OCI-LY7 (cell line): ENCODE results near the gene ABCD1. TPM values are rescaled to one million over a fixed set of nuclear protein-coding genes. Genes with fewer than 3 reads are reported as not detected.

Experiments used
- BruUV-seq: library from RNA; stranded (reverse); fragments of 400-500 nt; replicated peaks from 2 replicates; lab custom pipeline; 2021; lab: Mats Ljungman, UMichigan
- CTCF ChIA-PET: fragments of 300-600 bp; sonication (Branson Sonifier 250); formaldehyde crosslinking; loops from one replicate; lab custom pipeline; 2022; ENCODE audit warnings: antibody characterized with exemption; ENCODE audit not compliant: unreplicated experiment; lab: Charles Lee
- POLR2A ChIA-PET: fragments of 300-600 bp; sonication (Branson Sonifier 250); formaldehyde crosslinking; loops from one replicate; lab custom pipeline; 2022; ENCODE audit warnings: antibody characterized with exemption; lab: Charles Lee
- DNase-seq: peaks from one replicate; pipeline ENCODE4 v3.0.0-alpha.2; 2015; ENCODE audit warnings: low spot score
- H2AFZ ChIP-seq: fragments of 200-600 bp; sonication (generic), shearing (Covaris generic); 2 replicates; pipeline ENCODE4 v1.6.1; 2014; ENCODE audit warnings: mild to moderate bottlenecking, antibody characterized with exemption, low read length, moderate library complexity
- H3K27ac ChIP-seq: fragments of 200-600 bp; sonication (generic); 2 replicates; pipeline ENCODE4 v1.5.1; 2014; ENCODE audit warnings: mixed run types, low read depth, mild to moderate bottlenecking, moderate library complexity, low read length, inconsistent platforms; ENCODE audit not compliant: poor library complexity, severe bottlenecking
- H3K36me3 ChIP-seq: fragments of 200-600 bp; sonication (generic); 2 replicates; pipeline ENCODE4 v1.6.1; 2014; ENCODE audit warnings: mild to moderate bottlenecking, antibody characterized with exemption, low read length, moderate library complexity, mixed read lengths; ENCODE audit not compliant: insufficient read depth
- H3K4me1 ChIP-seq: fragments of 200-600 bp; sonication (generic); 2 replicates; pipeline ENCODE4 v1.5.1; 2014; ENCODE audit warnings: mild to moderate bottlenecking, low read length; ENCODE audit not compliant: insufficient read depth, poor library complexity, severe bottlenecking
- H3K4me2 ChIP-seq: fragments of 200-600 bp; sonication (generic); 2 replicates; pipeline ENCODE4 v1.6.1; 2014; ENCODE audit warnings: mild to moderate bottlenecking, low read length
- H3K4me3 ChIP-seq: fragments of 200-600 bp; sonication (generic); 2 replicates; pipeline ENCODE4 v1.5.1; 2014; ENCODE audit warnings: mild to moderate bottlenecking, low read depth, low read length; ENCODE audit not compliant: poor library complexity, severe bottlenecking
- H3K79me2 ChIP-seq: fragments of 200-600 bp; sonication (generic); 2 replicates; pipeline ENCODE4 v1.6.1; 2016; ENCODE audit warnings: low read depth, mild to moderate bottlenecking, low read length, moderate library complexity, mixed read lengths; ENCODE audit not compliant: insufficient read depth
- H3K9me2 ChIP-seq: fragments of 200-600 bp; sonication (generic); 2 replicates; pipeline ENCODE4 v1.6.1; 2016; ENCODE audit warnings: mild to moderate bottlenecking, low read length, mixed read lengths; ENCODE audit not compliant: insufficient read depth
- H3K9me3 ChIP-seq: fragments of 200-600 bp; sonication (generic); 2 replicates; pipeline ENCODE4 v1.6.1; 2014; ENCODE audit warnings: mild to moderate bottlenecking, mixed run types, low read length, mixed read lengths
- H4K20me1 ChIP-seq: fragments of 200-600 bp; sonication (generic); 2 replicates; pipeline ENCODE4 v1.6.1; 2014; ENCODE audit warnings: mild to moderate bottlenecking, antibody characterized with exemption, low read length, moderate library complexity, mixed read lengths; ENCODE audit not compliant: insufficient read depth
- EZH2phosphoT487 ChIP-seq: fragments of 200-600 bp; sonication (generic); IDR thresholded peaks from 2 replicates; pipeline ENCODE4 v1.6.1; 2018; ENCODE audit warnings: low read depth, borderline replicate concordance, mild to moderate bottlenecking, mixed run types, antibody characterized with exemption, low read length, moderate library complexity, mixed read lengths
- intact Hi-C: fragments of 100-400 bp; cut with micrococcal nuclease; formaldehyde crosslinking; loops from one replicate; pipeline ENCODE4 v1.10.0; 2022; ENCODE audit not compliant: unreplicated experiment
- total RNA-seq, 2 experiments: library from RNA; depleted of rRNA in 1 of 2; stranded (reverse); fragments of >200 nt in 1 of 2; shearing (Covaris generic) in 1 of 2; gene quantifications; 2 replicates each; pipeline ENCODE4 v1.2.3, GENCODE V29; 2014 to 2022
- TF ChIP-seq, protein P1 (sequence below): fragments of 200-600 bp; sonication (generic); conservative IDR thresholded peaks from 2 replicates; pipeline ENCODE4 v1.5.1; 2014; ENCODE audit warnings: mild to moderate bottlenecking, antibody characterized with exemption, low read length, moderate library complexity, mixed read lengths

Gene ABCD1
- total RNA-seq, 2 experiments from 2014 or later: 6.9 to 8.8 TPM

DNA sequence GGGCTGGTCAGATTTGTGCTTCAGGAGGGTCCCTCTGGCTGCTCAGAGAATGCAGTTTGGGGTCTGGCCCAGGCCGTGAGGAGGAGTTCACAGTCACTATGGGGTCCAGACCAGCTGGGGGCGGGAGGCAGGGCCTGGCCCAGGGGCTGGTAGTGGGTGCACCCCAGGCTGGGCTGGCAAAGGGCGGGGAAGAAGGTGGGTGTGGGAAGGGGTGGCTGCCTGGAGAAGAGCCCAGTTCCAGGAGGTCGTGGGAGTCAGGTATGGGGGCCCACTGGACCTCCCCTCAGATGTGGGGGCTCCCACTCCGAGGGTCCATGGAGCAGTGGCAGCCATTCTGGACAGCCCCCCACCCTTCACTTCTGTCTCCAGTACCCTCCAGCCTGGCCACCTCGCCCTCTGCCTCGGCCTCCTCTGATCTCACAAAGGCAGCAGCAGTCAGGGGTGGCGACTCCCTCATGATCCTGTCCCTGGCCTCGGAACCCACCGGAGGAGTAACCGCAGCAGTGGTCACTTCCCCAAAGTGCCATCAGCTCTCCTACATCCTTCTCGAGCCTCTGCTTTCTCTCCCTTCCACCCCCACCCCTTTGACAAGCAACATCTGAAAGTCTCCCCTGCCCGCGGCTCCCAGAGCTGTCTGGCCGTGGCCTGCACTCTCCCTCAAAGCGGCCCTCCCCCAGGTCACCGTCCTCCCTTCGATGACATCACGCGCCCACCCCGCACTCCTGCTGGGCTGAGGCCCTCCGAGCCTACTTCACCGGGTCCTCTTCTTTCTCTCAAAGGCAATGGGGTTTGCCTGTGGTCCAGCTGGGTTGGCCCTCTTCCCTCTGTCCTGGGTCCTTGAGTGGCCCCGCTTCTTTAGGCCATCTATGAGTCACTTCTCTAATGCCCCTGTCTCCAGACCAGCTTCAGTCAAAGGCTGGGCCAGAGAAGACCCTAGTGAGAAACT, 38.6 kb upstream of the ABCD1 start:
- Histone ChIP-seq H2AFZ (no peak overlapping the region), H3K4me3 (no peak overlapping the region), H4K20me1 (no peaks in the 10 kb centered on the region), H3K27ac (no peak overlapping the region), H3K9me2 (no peaks in the 10 kb centered on the region), H3K4me2 (no peak overlapping the region), H3K79me2 (no peaks in the 10 kb centered on the region), H3K4me1 (no peaks in the 10 kb centered on the region), H3K9me3 (no peaks in the 10 kb centered on the region), H3K36me3 (no peaks in the 10 kb centered on the region)
- intact Hi-C loops: loop anchor here (10.0 kb wide), 1 partner anchor 79 kb away; the partner anchor contains the start of gene PLXNB3
- ChIA-PET CTCF (interaction anchor here (0.6 kb wide), 1 partner anchor 97 kb away, joined by 3 read pairs; no protein-coding TSS in a partner anchor), POLR2A (no interaction called here)
- no peak for DNase-seq
- no TSS peak for BruUV-seq
- TF ChIP-seq, protein P1, sequence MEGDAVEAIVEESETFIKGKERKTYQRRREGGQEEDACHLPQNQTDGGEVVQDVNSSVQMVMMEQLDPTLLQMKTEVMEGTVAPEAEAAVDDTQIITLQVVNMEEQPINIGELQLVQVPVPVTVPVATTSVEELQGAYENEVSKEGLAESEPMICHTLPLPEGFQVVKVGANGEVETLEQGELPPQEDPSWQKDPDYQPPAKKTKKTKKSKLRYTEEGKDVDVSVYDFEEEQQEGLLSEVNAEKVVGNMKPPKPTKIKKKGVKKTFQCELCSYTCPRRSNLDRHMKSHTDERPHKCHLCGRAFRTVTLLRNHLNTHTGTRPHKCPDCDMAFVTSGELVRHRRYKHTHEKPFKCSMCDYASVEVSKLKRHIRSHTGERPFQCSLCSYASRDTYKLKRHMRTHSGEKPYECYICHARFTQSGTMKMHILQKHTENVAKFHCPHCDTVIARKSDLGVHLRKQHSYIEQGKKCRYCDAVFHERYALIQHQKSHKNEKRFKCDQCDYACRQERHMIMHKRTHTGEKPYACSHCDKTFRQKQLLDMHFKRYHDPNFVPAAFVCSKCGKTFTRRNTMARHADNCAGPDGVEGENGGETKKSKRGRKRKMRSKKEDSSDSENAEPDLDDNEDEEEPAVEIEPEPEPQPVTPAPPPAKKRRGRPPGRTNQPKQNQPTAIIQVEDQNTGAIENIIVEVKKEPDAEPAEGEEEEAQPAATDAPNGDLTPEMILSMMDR: no peak
- no peak for TF ChIP-seq EZH2phosphoT487

GRCh38 chrX:153686711-153687110, 37.9 kb upstream of the ABCD1 start:
- POLR2A ChIA-PET: no interaction called here

More at GRCh38 chrX:153686711-153687110, 37.9 kb upstream of the ABCD1 start:
- TF ChIP-seq, protein P1: no peak
- TF ChIP-seq EZH2phosphoT487: no peak
- Histone ChIP-seq H4K20me1 (no peaks in the 10 kb centered on the region), H3K4me1 (no peaks in the 10 kb centered on the region), H2AFZ (no peak overlapping the region), H3K4me2 (no peak overlapping the region), H3K4me3 (no peak overlapping the region), H3K27ac (no peak overlapping the region), H3K79me2 (no peaks in the 10 kb centered on the region), H3K9me3 (no peaks in the 10 kb centered on the region), H3K9me2 (no peaks in the 10 kb centered on the region), H3K36me3 (no peaks in the 10 kb centered on the region)
- DNase-seq: no peak
- no TSS peak for BruUV-seq
- CTCF ChIA-PET: no interaction called here
- intact Hi-C loops: loop anchor here (10.0 kb wide), 1 partner anchor 78 kb away; the partner anchor contains the start of gene PLXNB3
